Measurements from ENCODE around the gene ODAPH.

DNA sequence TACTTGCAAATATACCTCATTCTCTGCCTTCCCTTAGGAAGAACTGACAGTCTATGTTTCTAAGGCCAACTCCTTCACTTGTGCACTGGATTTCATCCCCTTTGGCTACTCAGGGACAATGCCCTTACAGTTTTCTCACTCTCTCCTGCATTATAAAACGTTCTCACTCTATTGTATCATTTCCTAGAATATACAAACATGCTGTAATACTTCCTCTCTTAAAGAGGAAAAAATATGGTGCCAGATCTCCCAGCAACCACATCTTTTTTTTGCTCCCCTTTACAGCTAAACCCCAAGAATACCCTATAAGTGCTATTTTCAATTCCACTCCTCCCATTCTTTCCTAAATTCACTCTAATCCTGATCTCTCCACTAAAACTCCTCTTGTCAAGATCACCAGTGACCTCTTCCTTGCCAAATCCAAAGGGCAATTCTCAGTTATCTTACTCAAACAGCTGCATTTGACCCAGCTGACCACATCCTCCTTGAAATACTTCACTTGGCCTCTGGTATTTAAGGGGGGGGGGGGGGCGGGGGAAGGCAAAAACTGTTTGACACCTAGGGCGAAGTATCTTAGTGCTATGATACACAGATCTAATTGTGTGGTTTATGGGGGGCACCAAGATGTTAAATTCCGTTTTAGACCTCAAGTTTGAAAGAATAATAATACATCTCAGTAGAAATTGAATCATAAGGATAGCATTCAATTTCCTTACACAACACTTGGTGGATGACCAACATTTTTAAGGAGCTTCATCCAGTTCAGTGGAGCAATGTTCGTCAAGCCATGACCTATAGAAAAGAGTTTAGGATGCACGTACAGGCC lies 43.3 kb upstream of the ODAPH start:
- TF ChIP-seq POLR2AphosphoS5 (IDR thresholded peaks at IDR 0.05; ENCODE audit: low read depth, low read length) (no peak), TEAD4 (IDR thresholded peaks at IDR 0.05; ENCODE audit: borderline replicate concordance, insufficient read depth) (no peak), YY1 (IDR thresholded peaks at IDR 0.05; ENCODE audit: low read depth) (no peak), SIN3A (IDR thresholded peaks at IDR 0.05; ENCODE audit: borderline replicate concordance, low read depth, low read length) (no peak), FOXM1 (IDR thresholded peaks at IDR 0.05; ENCODE audit: low read depth) (no peak), EP300 (IDR thresholded peaks at IDR 0.05; ENCODE audit: borderline replicate concordance in 1 of 2, low read depth in 1 of 2, low read length in 1 of 2) (no peak), TAF1 (IDR thresholded peaks at IDR 0.05; ENCODE audit: borderline replicate concordance, low read depth, low read length) (no peak)
- TF ChIP-seq, protein P1, sequence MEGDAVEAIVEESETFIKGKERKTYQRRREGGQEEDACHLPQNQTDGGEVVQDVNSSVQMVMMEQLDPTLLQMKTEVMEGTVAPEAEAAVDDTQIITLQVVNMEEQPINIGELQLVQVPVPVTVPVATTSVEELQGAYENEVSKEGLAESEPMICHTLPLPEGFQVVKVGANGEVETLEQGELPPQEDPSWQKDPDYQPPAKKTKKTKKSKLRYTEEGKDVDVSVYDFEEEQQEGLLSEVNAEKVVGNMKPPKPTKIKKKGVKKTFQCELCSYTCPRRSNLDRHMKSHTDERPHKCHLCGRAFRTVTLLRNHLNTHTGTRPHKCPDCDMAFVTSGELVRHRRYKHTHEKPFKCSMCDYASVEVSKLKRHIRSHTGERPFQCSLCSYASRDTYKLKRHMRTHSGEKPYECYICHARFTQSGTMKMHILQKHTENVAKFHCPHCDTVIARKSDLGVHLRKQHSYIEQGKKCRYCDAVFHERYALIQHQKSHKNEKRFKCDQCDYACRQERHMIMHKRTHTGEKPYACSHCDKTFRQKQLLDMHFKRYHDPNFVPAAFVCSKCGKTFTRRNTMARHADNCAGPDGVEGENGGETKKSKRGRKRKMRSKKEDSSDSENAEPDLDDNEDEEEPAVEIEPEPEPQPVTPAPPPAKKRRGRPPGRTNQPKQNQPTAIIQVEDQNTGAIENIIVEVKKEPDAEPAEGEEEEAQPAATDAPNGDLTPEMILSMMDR (IDR thresholded peaks at IDR 0.05): no peak
- TF ChIP-seq, protein P2, sequence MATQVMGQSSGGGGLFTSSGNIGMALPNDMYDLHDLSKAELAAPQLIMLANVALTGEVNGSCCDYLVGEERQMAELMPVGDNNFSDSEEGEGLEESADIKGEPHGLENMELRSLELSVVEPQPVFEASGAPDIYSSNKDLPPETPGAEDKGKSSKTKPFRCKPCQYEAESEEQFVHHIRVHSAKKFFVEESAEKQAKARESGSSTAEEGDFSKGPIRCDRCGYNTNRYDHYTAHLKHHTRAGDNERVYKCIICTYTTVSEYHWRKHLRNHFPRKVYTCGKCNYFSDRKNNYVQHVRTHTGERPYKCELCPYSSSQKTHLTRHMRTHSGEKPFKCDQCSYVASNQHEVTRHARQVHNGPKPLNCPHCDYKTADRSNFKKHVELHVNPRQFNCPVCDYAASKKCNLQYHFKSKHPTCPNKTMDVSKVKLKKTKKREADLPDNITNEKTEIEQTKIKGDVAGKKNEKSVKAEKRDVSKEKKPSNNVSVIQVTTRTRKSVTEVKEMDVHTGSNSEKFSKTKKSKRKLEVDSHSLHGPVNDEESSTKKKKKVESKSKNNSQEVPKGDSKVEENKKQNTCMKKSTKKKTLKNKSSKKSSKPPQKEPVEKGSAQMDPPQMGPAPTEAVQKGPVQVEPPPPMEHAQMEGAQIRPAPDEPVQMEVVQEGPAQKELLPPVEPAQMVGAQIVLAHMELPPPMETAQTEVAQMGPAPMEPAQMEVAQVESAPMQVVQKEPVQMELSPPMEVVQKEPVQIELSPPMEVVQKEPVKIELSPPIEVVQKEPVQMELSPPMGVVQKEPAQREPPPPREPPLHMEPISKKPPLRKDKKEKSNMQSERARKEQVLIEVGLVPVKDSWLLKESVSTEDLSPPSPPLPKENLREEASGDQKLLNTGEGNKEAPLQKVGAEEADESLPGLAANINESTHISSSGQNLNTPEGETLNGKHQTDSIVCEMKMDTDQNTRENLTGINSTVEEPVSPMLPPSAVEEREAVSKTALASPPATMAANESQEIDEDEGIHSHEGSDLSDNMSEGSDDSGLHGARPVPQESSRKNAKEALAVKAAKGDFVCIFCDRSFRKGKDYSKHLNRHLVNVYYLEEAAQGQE (IDR thresholded peaks at IDR 0.05; ENCODE audit: low read depth, low read length): no peak
- TF ChIP-seq, protein P3, sequence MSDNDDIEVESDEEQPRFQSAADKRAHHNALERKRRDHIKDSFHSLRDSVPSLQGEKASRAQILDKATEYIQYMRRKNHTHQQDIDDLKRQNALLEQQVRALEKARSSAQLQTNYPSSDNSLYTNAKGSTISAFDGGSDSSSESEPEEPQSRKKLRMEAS (IDR thresholded peaks at IDR 0.05; ENCODE audit: low read depth): no peak
